Skeletal muscle tissue (tissue), 4 donors: ENCODE measurements around the gene FBXL4. TPM values are rescaled to one million over a fixed set of nuclear protein-coding genes. Genes with fewer than 3 reads are reported as not detected.

Experiments
- H3K27ac ChIP-seq: one replicate; pipeline ENCODE4 v1.7.0; 2013; ENCODE audit warnings: mild to moderate bottlenecking, low read depth, low read length, inconsistent platforms
- H3K27me3 ChIP-seq, 3 donors: one replicate each; pipeline ENCODE4 v1.7.0; 2013; ENCODE audit warnings: low read length in 3 of 3; ENCODE audit not compliant: control insufficient read depth in 3 of 3, insufficient read depth in 3 of 3
- H3K36me3 ChIP-seq, 3 donors: one replicate each; pipeline ENCODE4 v1.7.0; 2013; ENCODE audit warnings: low read length in 3 of 3; ENCODE audit not compliant: control insufficient read depth in 3 of 3, insufficient read depth in 3 of 3
- H3K4me1 ChIP-seq, 3 donors: one replicate each; pipeline ENCODE4 v1.7.0; 2013; ENCODE audit warnings: low read length in 3 of 3, mild to moderate bottlenecking in 3 of 3; ENCODE audit not compliant: control insufficient read depth in 3 of 3, insufficient read depth in 3 of 3
- H3K4me3 ChIP-seq, 3 donors: one replicate each; pipeline ENCODE4 v1.7.0; 2013; ENCODE audit warnings: low read length in 3 of 3
- H3K9ac ChIP-seq, 3 donors: one replicate each; pipeline ENCODE4 v1.7.0; 2013; ENCODE audit warnings: low read length in 3 of 3, mild to moderate bottlenecking in 3 of 3, moderate library complexity in 2 of 3, low read depth in 1 of 3
- H3K9me3 ChIP-seq, 3 donors: one replicate each; pipeline ENCODE4 v1.7.0; 2013; ENCODE audit warnings: low read length in 3 of 3; ENCODE audit not compliant: control insufficient read depth in 3 of 3
- total RNA-seq: library from RNA; depleted of rRNA; stranded (reverse); fragments of >200 nt; gene quantifications from one replicate; pipeline ENCODE4 v1.2.3, GENCODE V29; 2014
- donor health status: Osteomylitis.

The FBXL4 gene
- total RNA-seq, 1 donor from 2014 or later = 14.1 TPM

- Histone ChIP-seq H3K9me3 (no peaks in the 10 kb centered on the region), H3K4me1 (peaks cover 24 to 29% (median 28%) of the 10 kb centered on the region in 3 donors), H3K27me3 (peaks cover 75 to 91% (median 83%) of the 10 kb centered on the region in 3 donors), H3K4me3 (no peak overlapping the region), H3K9ac (no peak overlapping the region), H3K27ac (no peak overlapping the region), H3K36me3 (no peaks in the 10 kb centered on the region)
These were observed 110.5 kb downstream of the FBXL4 start for GRCh38 chr6:98836962-98837944.

DNA sequence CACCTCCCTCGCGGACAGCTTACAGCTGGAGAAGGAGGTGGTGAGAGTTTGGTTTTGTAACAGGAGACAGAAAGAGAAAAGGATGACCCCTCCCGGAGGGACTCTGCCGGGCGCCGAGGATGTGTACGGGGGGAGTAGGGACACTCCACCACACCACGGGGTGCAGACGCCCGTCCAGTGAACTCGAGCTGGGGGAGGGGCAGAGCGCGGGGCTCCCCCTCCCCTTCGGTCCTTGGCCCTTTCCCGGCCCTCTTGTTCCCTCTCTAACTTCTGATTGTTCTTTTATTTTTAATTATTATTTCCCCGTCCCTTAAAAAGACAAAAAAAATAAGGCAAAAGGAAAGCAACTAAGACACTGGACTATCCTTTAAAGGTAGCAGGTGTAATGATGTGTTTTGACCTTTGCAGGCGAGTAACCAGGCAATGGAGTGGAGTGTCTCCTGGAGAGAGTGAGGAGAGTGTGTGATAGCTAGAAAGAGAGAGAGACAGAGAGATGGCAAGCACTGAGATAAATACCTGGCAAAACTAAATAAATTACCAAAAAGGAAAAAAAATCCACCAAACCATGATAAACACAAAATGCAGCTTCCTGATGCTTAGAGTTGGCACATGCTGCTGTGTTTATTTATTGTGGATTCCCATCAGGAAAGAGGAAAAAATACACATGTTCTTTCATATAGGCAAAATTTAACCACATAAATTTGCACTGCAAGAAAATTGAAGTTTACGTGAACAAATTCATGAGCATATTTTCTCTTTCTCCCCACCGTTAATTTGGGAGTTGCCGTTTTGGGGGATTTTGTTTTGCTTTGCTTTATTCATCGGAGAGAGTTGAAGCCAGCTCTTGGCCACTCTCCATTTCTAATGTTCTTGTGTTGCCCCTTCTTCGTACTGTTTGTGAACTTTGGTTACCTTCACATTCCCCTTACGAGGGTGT lies 111.5 kb downstream of the FBXL4 start:
- Histone ChIP-seq H3K27me3 (peaks cover 76 to 91% (median 83%) of the 10 kb centered on the region in 3 donors), H3K27ac (no peak overlapping the region), H3K9me3 (no peaks in the 10 kb centered on the region), H3K36me3 (no peaks in the 10 kb centered on the region), H3K4me3 (peak overlapping the region in 1 of 3 donors; percentile 6), H3K4me1 (peaks cover 31 to 37% (median 35%) of the 10 kb centered on the region in 3 donors), H3K9ac (no peak overlapping the region)

- H3K4me3 ChIP-seq = peak overlapping the region in 2 of 3 donors; percentile 6 to 45
- no peak overlapping the region for H3K27ac ChIP-seq
- peaks cover 81 to 91% (median 84%) of the 10 kb centered on the region in 3 donors for H3K27me3 ChIP-seq
- H3K9ac ChIP-seq = no peak overlapping the region
- no peaks in the 10 kb centered on the region for H3K36me3 ChIP-seq
- no peaks in the 10 kb centered on the region for H3K9me3 ChIP-seq
- peaks cover 33 to 43% (median 39%) of the 10 kb centered on the region in 3 donors for H3K4me1 ChIP-seq
These were observed 112.4 kb downstream of the FBXL4 start for GRCh38 chr6:98835149-98836024.

DNA sequence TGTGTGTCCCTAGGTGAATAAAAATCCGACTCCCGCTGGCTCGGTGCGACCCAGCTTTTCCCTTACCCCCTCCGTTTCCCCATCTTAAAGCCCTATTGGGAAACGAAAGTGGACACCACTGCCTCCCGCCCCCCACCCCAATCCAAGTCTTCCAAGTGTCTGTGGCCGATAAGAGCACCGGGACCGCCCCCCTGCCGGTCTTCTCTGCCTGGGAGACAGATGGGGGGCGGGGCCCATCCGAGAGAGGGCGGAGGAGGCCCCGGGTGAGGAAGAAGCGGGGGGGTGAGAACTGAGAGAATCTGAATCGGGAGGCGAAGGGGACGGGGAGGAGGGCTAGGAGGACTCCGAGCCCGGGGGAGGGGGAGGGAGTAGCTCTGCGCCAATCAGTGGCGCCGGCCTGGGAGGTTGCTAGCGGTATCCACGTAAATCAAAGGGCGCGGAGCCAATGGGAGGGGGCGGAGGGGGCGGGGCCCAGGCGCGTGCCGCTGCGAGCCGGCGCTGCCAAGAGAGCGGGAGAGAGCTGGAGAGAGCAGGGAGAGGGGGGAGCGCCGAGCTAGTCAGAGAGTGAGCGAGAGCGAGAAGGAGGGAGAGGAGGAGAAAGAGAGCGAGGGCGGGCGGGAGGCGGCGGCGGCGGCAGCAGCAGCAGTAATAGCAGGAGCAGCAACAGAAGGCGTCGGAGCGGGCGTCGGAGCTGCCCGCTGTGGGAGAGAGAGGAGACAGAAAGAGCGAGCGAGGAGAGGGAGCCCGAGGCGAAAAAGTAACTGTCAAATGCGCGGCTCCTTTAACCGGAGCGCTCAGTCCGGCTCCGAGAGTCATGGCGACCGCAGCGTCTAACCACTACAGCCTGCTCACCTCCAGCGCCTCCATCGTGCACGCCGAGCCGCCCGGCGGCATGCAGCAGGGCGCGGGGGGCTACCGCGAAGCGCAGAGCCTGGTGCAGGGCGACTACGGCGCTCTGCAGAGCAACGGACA lies 113.4 kb downstream of the FBXL4 start, which contains the start of gene POU3F2:
POU3F2 (plus strand) TSS at position 515 of the 972 bp plus-strand sequence; CDS start at position 815, 300 bp downstream.
- Histone ChIP-seq H3K36me3 (no peaks in the 10 kb centered on the region), H3K9me3 (no peaks in the 10 kb centered on the region), H3K4me1 (peaks cover 33 to 43% (median 39%) of the 10 kb centered on the region in 3 donors), H3K27me3 (peaks cover 81 to 91% (median 83%) of the 10 kb centered on the region in 3 donors), H3K27ac (no peak within 1 kb of the TSS), H3K4me3 (peak within 1 kb of the TSS; percentile 71 to 73 (median 71)), H3K9ac (peak within 1 kb of the TSS in 2 of 3 donors; percentile 17 to 43)

DNA sequence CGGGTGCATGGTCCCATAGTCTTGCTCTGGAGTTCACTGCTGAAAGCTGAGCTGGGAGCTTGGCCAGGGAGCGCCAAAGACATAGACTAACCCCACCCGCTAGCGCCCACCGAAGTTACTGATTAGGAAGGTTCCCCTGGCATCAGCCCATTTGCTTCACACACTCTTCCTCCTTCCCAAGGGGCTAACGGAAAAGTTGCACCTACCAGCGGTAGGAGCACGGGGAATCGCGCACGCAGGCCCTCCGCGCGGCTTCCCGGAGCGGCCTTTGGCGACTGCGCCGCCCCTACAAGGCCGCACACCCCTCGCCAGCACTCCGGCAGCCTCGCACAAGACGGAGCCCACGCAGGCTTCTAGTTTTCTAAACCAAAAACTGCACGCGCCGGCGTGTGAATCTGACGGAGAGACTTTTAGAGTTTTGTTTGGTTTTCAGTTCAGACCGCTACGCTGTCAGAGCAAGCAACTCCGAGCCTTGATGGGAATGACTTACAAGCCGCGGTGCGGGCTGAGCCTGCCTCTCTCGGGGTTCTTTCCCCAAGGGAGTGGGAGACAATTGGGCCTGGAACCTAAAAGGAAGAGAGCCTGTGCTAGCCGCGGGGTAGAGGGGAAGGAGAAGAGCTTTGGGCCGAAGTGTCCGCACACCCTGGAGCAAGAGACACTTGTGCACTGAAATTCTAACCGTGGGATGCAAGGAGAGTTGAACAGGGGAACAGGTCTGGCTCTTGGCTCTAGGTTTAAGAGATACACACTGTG lies 114.3 kb downstream of the FBXL4 start:
- H3K27me3 ChIP-seq = peaks cover 85 to 93% (median 87%) of the 10 kb centered on the region in 3 donors
- peak overlapping the region; percentile 71 to 73 (median 71) for H3K4me3 ChIP-seq
- peaks cover 33 to 43% (median 39%) of the 10 kb centered on the region in 3 donors for H3K4me1 ChIP-seq
- H3K9ac ChIP-seq = peak overlapping the region in 2 of 3 donors; percentile 17 to 43
- no peaks in the 10 kb centered on the region for H3K9me3 ChIP-seq
- H3K36me3 ChIP-seq = no peaks in the 10 kb centered on the region
- H3K27ac ChIP-seq = no peak overlapping the region

DNA sequence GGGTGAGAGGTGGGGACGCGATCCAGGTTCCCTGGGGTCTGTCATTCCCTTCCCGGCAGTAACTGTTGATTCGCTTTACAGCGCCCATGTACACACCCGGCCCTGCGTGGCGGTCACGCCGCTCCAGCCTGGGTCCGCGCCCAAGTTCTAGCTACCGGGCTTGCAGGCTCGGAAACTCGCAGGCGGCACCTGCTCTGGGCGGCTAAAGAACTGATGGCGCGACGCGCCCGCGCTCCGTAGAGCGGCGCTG lies 114.8 kb downstream of the FBXL4 start:
- H3K9ac ChIP-seq = peak overlapping the region in 1 of 3 donors; percentile 43

GRCh38 chr6:98832284-98833056 lies 115.3 kb downstream of the FBXL4 start:
- peak overlapping the region; percentile 71 to 73 (median 71) for H3K4me3 ChIP-seq

More for the DNA sequence above, 114.8 kb downstream of the FBXL4 start:
- peak overlapping the region; percentile 71 to 73 (median 71) for H3K4me3 ChIP-seq
- no peaks in the 10 kb centered on the region for H3K36me3 ChIP-seq
- H3K4me1 ChIP-seq = peaks cover 33 to 43% (median 39%) of the 10 kb centered on the region in 3 donors
- H3K27ac ChIP-seq = no peak overlapping the region
- no peaks in the 10 kb centered on the region for H3K9me3 ChIP-seq
- peaks cover 87 to 93% (median 89%) of the 10 kb centered on the region in 3 donors for H3K27me3 ChIP-seq

More at GRCh38 chr6:98832284-98833056, 115.3 kb downstream of the FBXL4 start:
- Histone ChIP-seq H3K27me3 (peaks cover 89 to 95% (median 89%) of the 10 kb centered on the region in 3 donors), H3K27ac (no peak overlapping the region), H3K9ac (peak overlapping the region in 1 of 3 donors; percentile 25), H3K4me1 (peaks cover 33 to 43% (median 42%) of the 10 kb centered on the region in 3 donors), H3K36me3 (no peaks in the 10 kb centered on the region), H3K9me3 (no peaks in the 10 kb centered on the region)
